Transverse colon (tissue), 3 donors: ENCODE measurements around the gene GATA5.

Experiments used
- CTCF ChIP-seq, 5 experiments: fragments of 200-600 bp in 3 of 5; fragments of 450-650 bp in 2 of 5; sonication (generic) in 3 of 5; IDR thresholded peaks; 1 replicate in 2 of 5; 2 replicates in 3 of 5; pipeline ENCODE4 v1.5.1; 2016 to 2017; ENCODE audit warnings: antibody characterized with exemption in 5 of 5, inconsistent platforms in 3 of 5, mild to moderate bottlenecking in 2 of 5, moderate library complexity in 1 of 5
- POLR2A ChIP-seq: fragments of 450-650 bp; IDR thresholded peaks from one replicate; pipeline ENCODE4 v1.6.1; 2016; ENCODE audit warnings: antibody characterized with exemption, mild to moderate bottlenecking, moderate library complexity

GRCh38 chr20:62484478-62484877 is 8.7 kb upstream of the GATA5 start:
- no peak for TF ChIP-seq CTCF (IDR thresholded peaks at IDR 0.05)
- TF ChIP-seq POLR2A = no peak
